GM10266 (cell line): Measurements from ENCODE around the gene CA5A.
"Not testable (repeated sequence)": the region's sequence is repeated elsewhere in the genome, so short reads cannot be mapped to it uniquely, and the experiment has no call there.

Experiments used
- DNase-seq: peaks from one replicate; pipeline ENCODE4 v3.0.0; 2012; ENCODE audit errors: extremely low spot score
- CTCF ChIP-seq: IDR thresholded peaks from 2 replicates; pipeline ENCODE4 v1.5.1; 2012; ENCODE audit warnings: mild to moderate bottlenecking, low read depth; ENCODE audit not compliant: control insufficient read depth, insufficient read depth; ENCODE audit errors: missing control alignments

CA5A gene

GRCh38 chr16:87895641-87896141 is 40.6 kb downstream of the CA5A start:
- TF ChIP-seq CTCF, result no peak
- peak; percentile 69 for DNase-seq

GRCh38 chr16:87894005-87894404 is 42.3 kb downstream of the CA5A start:
- DNase-seq, result not testable (repeated sequence)

- DNase-seq, result no peak
- no peak for TF ChIP-seq CTCF
These were observed 44.6 kb downstream of the CA5A start for GRCh38 chr16:87891764-87892163.

GRCh38 chr16:87889762-87890161 is 46.6 kb downstream of the CA5A start:
- TF ChIP-seq CTCF, result peak; percentile 27
- DNase-seq, result not testable (repeated sequence)

- not testable (repeated sequence) for DNase-seq
These were observed 48.0 kb downstream of the CA5A start for GRCh38 chr16:87888346-87888745.

GRCh38 chr16:87887931-87888330 is 48.4 kb downstream of the CA5A start:
- not testable (repeated sequence) for DNase-seq

- DNase-seq, result not testable (repeated sequence)
These were observed 50.9 kb downstream of the CA5A start for GRCh38 chr16:87885371-87885967.

- TF ChIP-seq CTCF, result no peak
- DNase-seq, result no peak
These were observed 53.8 kb downstream of the CA5A start for GRCh38 chr16:87882436-87883019.

GRCh38 chr16:87881324-87882200 is 54.8 kb downstream of the CA5A start:
- TF ChIP-seq CTCF, result no peak
- DNase-seq, result no peak
